SH-SY5Y (cell line): ENCODE measurements around the gene CCNA2.

Experiments
- GATA2 ChIP-seq: IDR thresholded peaks from 2 replicates; pipeline ENCODE4 v1.6.1; 2011; ENCODE audit warnings: mild to moderate bottlenecking, low read depth, low read length
- GATA3 ChIP-seq: IDR thresholded peaks from 2 replicates; pipeline ENCODE4 v1.6.1; 2011; ENCODE audit warnings: low read depth, mild to moderate bottlenecking, low read length, moderate library complexity

DNA sequence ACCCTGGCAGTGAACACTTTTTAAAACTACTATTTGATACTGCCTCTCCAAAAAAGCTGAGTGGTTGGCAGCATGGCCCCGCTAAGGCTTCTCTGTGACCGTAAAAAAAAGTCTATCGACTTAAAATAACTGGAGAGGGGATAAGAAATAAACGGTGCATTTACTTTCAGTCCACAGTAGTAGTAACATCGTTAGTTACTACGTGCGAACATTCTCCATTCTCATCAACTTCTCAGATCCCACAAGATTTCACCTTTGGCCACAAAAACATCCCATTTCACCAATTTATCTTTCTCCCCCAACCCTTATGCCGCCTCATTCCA is 23.1 kb downstream of the CCNA2 start:
- TF ChIP-seq GATA2 = no peak
- TF ChIP-seq GATA3 = no peak
